H9 (cell line): Measurements from ENCODE around the gene GSTK1. TPM values are rescaled to one million over a fixed set of nuclear protein-coding genes. Genes with fewer than 3 reads are reported as not detected.

Experiments used
- DNase-seq: peaks from one replicate; pipeline ENCODE4 v3.0.0-alpha.2; 2017
- H2AFZ ChIP-seq: one replicate; pipeline ENCODE4 v1.6.1; 2013; ENCODE audit warnings: mild to moderate bottlenecking, low read length, control low read depth, moderate library complexity
- H2AK5ac ChIP-seq: 2 replicates; pipeline ENCODE4 v1.6.1; 2013; ENCODE audit warnings: low read length, control low read depth, mixed read lengths; ENCODE audit not compliant: insufficient read length
- H2BK120ac ChIP-seq: one replicate; pipeline ENCODE4 v1.6.1; 2013; ENCODE audit warnings: low read depth, mild to moderate bottlenecking, low read length, control low read depth, inconsistent platforms; ENCODE audit not compliant: poor library complexity, severe bottlenecking
- H2BK12ac ChIP-seq: 2 replicates; pipeline ENCODE4 v1.6.1; 2013; ENCODE audit warnings: low read length, control low read depth, mixed read lengths, low read depth; ENCODE audit not compliant: insufficient read length
- H2BK15ac ChIP-seq: 2 replicates; pipeline ENCODE4 v1.6.1; 2013; ENCODE audit warnings: low read depth, low read length, control low read depth
- H2BK20ac ChIP-seq: one replicate; pipeline ENCODE4 v1.6.1; 2013; ENCODE audit warnings: low read depth, mild to moderate bottlenecking, low read length, control low read depth, inconsistent platforms; ENCODE audit not compliant: poor library complexity, severe bottlenecking
- H2BK5ac ChIP-seq: 2 replicates; pipeline ENCODE4 v1.6.1; 2013; ENCODE audit warnings: low read length, control low read depth, mixed read lengths; ENCODE audit not compliant: insufficient read length
- H3K14ac ChIP-seq: 2 replicates; pipeline ENCODE4 v1.6.1; 2013; ENCODE audit warnings: low read length, control low read depth; ENCODE audit not compliant: insufficient read depth
- H3K18ac ChIP-seq: 2 replicates; pipeline ENCODE4 v1.6.1; 2013; ENCODE audit warnings: low read depth, mild to moderate bottlenecking, mixed read lengths, low read length, control low read depth; ENCODE audit not compliant: insufficient read length
- H3K23ac ChIP-seq: 2 replicates; pipeline ENCODE4 v1.6.1; 2013; ENCODE audit warnings: low read length, control low read depth, mixed read lengths, low read depth; ENCODE audit not compliant: insufficient read length
- H3K23me2 ChIP-seq: 2 replicates; pipeline ENCODE4 v1.6.1; 2013; ENCODE audit warnings: low read depth, mild to moderate bottlenecking, mixed read lengths, low read length, control low read depth; ENCODE audit not compliant: insufficient read length, poor library complexity, severe bottlenecking
- H3K27ac ChIP-seq: 2 replicates; pipeline ENCODE4 v1.5.1; 2013; ENCODE audit warnings: low read length, control low read depth, mixed read lengths, low read depth; ENCODE audit not compliant: insufficient read length
- H3K27me3 ChIP-seq: 2 replicates; pipeline ENCODE4 v1.6.1; 2013; ENCODE audit warnings: low read length, control low read depth, inconsistent platforms; ENCODE audit not compliant: insufficient read depth
- H3K4ac ChIP-seq: 2 replicates; pipeline ENCODE4 v1.6.1; 2013; ENCODE audit warnings: low read depth, mild to moderate bottlenecking, control low read depth, inconsistent platforms, low read length, moderate library complexity
- H3K4me1 ChIP-seq: 2 replicates; pipeline ENCODE4 v1.6.1; 2013; ENCODE audit warnings: low read length, control low read depth, inconsistent platforms; ENCODE audit not compliant: insufficient read depth
- H3K4me2 ChIP-seq: 2 replicates; pipeline ENCODE4 v1.6.1; 2013; ENCODE audit warnings: low read length, control low read depth, mixed read lengths; ENCODE audit not compliant: insufficient read length, insufficient read depth
- H3K56ac ChIP-seq: 2 replicates; pipeline ENCODE4 v1.6.1; 2013; ENCODE audit warnings: low read depth, mild to moderate bottlenecking, mixed read lengths, low read length, control low read depth; ENCODE audit not compliant: insufficient read length
- H3K79me1 ChIP-seq: 2 replicates; pipeline ENCODE4 v1.6.1; 2013; ENCODE audit warnings: low read depth, mild to moderate bottlenecking, moderate library complexity, low read length, control low read depth, inconsistent platforms; ENCODE audit not compliant: insufficient read depth, poor library complexity, severe bottlenecking
- H3K79me2 ChIP-seq: 2 replicates; pipeline ENCODE4 v1.6.1; 2013; ENCODE audit warnings: low read length, control low read depth, inconsistent platforms; ENCODE audit not compliant: insufficient read depth
- H3K9ac ChIP-seq: 2 replicates; pipeline ENCODE4 v1.6.1; 2013; ENCODE audit warnings: low read length, control low read depth, mixed read lengths; ENCODE audit not compliant: insufficient read length; ENCODE audit errors: extremely low read depth
- H3K9me3 ChIP-seq: one replicate; pipeline ENCODE4 v1.6.1; 2013; ENCODE audit warnings: low read depth, low read length, inconsistent platforms; ENCODE audit not compliant: control insufficient read depth
- H3T11ph ChIP-seq: one replicate; pipeline ENCODE4 v1.6.1; 2013; ENCODE audit warnings: mild to moderate bottlenecking, low read length, control low read depth, inconsistent platforms
- H4K20me1 ChIP-seq: one replicate; pipeline ENCODE4 v1.6.1; 2013; ENCODE audit not compliant: control insufficient read depth, insufficient read length, insufficient read depth
- H4K5ac ChIP-seq: 2 replicates; pipeline ENCODE4 v1.6.1; 2013; ENCODE audit warnings: low read depth, mild to moderate bottlenecking, mixed read lengths, low read length, control low read depth; ENCODE audit not compliant: insufficient read length
- H4K8ac ChIP-seq: replicated peaks from 2 replicates; pipeline ENCODE4 v1.6.1; 2013; ENCODE audit warnings: low read length, control low read depth, mixed read lengths, low read depth; ENCODE audit not compliant: insufficient read length
- H4K91ac ChIP-seq: 2 replicates; pipeline ENCODE4 v1.6.1; 2013; ENCODE audit warnings: low read depth, mild to moderate bottlenecking, moderate library complexity, mixed read lengths, low read length, control low read depth; ENCODE audit not compliant: insufficient read length
- H3K27ac Mint-ChIP-seq, 3 experiments: 2 replicates in 2 of 3; 3 replicates in 1 of 3; pipeline ENCODE4 v1.8.0; 2020 to 2021; ENCODE audit warnings: mixed read lengths in 3 of 3, mild to moderate bottlenecking in 1 of 3, moderate library complexity in 1 of 3
- H3K27me3 Mint-ChIP-seq: 2 replicates; pipeline ENCODE4 v1.8.0; 2021; ENCODE audit warnings: low read depth, mild to moderate bottlenecking, moderate library complexity, mixed read lengths
- H3K36me3 Mint-ChIP-seq, 3 experiments: 2 replicates in 2 of 3; 3 replicates in 1 of 3; pipeline ENCODE4 v1.8.0; 2020 to 2021; ENCODE audit warnings: low read depth in 3 of 3, mixed read lengths in 3 of 3; ENCODE audit not compliant: insufficient read depth in 1 of 3
- H3K4me1 Mint-ChIP-seq, 2 experiments: 2 replicates each; pipeline ENCODE4 v1.8.0; 2020; ENCODE audit warnings: mixed read lengths in 2 of 2
- H3K4me3 Mint-ChIP-seq, 2 experiments: 2 replicates in 1 of 2; 3 replicates in 1 of 2; pipeline ENCODE4 v1.8.0; 2020 to 2021; ENCODE audit warnings: mild to moderate bottlenecking in 2 of 2, mixed read lengths in 2 of 2, moderate library complexity in 1 of 2
- H3K9me3 Mint-ChIP-seq, 2 experiments: 2 replicates in 1 of 2; 3 replicates in 1 of 2; pipeline ENCODE4 v1.8.0; 2020; ENCODE audit warnings: mild to moderate bottlenecking in 2 of 2, mixed read lengths in 2 of 2, moderate library complexity in 1 of 2
- WGBS: extraction: QIAGEN DNeasy Blood & Tissue Kit; methylation state at CpG from one replicate; pipeline ENCODE4 v1.1.7; 2013; ENCODE audit warnings: missing lambda C conversion rate, low lambda C conversion rate, mixed read lengths; ENCODE audit not compliant: insufficient read length; ENCODE audit errors: extremely low coverage; 5-methylcytosine and 5-hydroxymethylcytosine counted together
- total RNA-seq: library from RNA; stranded (reverse); gene quantifications from 2 replicates; pipeline ENCODE4 v1.2.1, GENCODE V29; 2021
- TF ChIP-seq, protein P1 (sequence below): fragments of 200-600 bp; sonication (generic); conservative IDR thresholded peaks from 3 replicates; pipeline ENCODE4 v1.8.0; 2021; ENCODE audit warnings: antibody characterized with exemption, mild to moderate bottlenecking

GSTK1 gene
- total RNA-seq, 1 experiment from 2014 or later = 36.1 TPM

DNA sequence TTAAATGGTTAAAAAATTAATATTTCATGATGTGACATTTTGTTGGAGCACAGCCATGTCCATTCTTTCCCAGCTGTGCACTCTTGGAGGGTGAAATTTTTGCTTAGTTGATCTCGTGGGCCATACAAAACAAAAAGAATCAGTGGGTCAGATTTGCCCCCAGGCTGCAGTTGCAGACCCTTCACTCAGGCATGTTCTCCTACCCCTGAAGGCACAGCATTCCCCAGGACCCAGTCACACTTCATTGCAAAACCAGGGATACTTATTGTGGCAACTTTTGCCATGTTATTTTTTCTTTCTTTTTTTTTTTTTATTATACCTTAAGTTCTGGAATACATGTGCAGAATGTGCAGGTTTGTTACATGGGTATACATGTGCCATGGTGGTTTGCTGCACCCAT is 35.4 kb upstream of the GSTK1 start:
- DNase-seq = no peak
- Histone ChIP-seq H3K23me2 (no peaks in the 10 kb centered on the region), H3K27me3 (no peaks in the 10 kb centered on the region), H2BK20ac (no peak overlapping the region), H3K79me1 (no peaks in the 10 kb centered on the region), H2BK120ac (no peak overlapping the region), H4K8ac (no peak overlapping the region), H3T11ph (no peak overlapping the region), H4K20me1 (no peaks in the 10 kb centered on the region), H4K91ac (no peak overlapping the region), H2BK5ac (no peak overlapping the region), H3K9ac (no peak overlapping the region), H3K9me3 (no peaks in the 10 kb centered on the region), H2BK12ac (no peak overlapping the region), H2AK5ac (no peak overlapping the region), H3K18ac (no peak overlapping the region), H3K56ac (no peak overlapping the region), H3K27ac (no peak overlapping the region), H2AFZ (no peak overlapping the region), H3K4me2 (no peak overlapping the region), H3K4me1 (peaks cover 5% of the 10 kb centered on the region), H3K4ac (no peak overlapping the region), H3K23ac (no peak overlapping the region), H4K5ac (no peak overlapping the region), H2BK15ac (no peak overlapping the region), H3K14ac (no peak overlapping the region), H3K79me2 (no peaks in the 10 kb centered on the region)
- no CpG with 5 or more reads among the region's 1 CpG for WGBS
- Mint-ChIP-seq H3K4me3 (no peak overlapping the region), H3K4me1 (peaks cover 3 to 7% of the 10 kb centered on the region in 2 experiments; a peak in 2 of 4 replicates), H3K27me3 (peaks cover 2% of the 10 kb centered on the region; the same call in 1 of the 2 replicates), H3K27ac (no peak overlapping the region), H3K9me3 (no peaks in the 10 kb centered on the region), H3K36me3 (no peaks in the 10 kb centered on the region)
- TF ChIP-seq, protein P1, sequence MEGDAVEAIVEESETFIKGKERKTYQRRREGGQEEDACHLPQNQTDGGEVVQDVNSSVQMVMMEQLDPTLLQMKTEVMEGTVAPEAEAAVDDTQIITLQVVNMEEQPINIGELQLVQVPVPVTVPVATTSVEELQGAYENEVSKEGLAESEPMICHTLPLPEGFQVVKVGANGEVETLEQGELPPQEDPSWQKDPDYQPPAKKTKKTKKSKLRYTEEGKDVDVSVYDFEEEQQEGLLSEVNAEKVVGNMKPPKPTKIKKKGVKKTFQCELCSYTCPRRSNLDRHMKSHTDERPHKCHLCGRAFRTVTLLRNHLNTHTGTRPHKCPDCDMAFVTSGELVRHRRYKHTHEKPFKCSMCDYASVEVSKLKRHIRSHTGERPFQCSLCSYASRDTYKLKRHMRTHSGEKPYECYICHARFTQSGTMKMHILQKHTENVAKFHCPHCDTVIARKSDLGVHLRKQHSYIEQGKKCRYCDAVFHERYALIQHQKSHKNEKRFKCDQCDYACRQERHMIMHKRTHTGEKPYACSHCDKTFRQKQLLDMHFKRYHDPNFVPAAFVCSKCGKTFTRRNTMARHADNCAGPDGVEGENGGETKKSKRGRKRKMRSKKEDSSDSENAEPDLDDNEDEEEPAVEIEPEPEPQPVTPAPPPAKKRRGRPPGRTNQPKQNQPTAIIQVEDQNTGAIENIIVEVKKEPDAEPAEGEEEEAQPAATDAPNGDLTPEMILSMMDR = no peak
